ENCODE data around the gene VGF.

The VGF gene

DNA sequence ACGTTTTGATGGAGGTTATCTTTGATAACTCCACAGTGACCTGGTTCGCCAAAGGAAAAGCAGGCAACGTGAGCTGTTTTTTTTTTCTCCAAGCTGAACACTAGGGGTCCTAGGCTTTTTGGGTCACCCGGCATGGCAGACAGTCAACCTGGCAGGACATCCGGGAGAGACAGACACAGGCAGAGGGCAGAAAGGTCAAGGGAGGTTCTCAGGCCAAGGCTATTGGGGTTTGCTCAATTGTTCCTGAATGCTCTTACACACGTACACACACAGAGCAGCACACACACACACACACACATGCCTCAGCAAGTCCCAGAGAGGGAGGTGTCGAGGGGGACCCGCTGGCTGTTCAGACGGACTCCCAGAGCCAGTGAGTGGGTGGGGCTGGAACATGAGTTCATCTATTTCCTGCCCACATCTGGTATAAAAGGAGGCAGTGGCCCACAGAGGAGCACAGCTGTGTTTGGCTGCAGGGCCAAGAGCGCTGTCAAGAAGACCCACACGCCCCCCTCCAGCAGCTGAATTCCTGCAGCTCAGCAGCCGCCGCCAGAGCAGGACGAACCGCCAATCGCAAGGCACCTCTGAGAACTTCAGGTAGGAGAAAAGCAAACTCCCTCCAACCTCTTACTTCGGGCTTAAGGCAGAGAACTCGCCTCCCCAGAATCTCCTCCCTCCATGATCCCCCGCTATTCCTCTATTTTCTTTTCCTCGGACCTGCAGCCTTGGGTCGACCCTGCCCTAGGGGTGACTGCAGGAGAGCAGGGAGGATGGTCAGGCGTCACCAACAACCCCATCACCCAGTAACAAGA is 38.5 kb downstream of the VGF start, which contains the start of gene SERPINE1 (continued):
- TF ChIP-seq, protein P1, sequence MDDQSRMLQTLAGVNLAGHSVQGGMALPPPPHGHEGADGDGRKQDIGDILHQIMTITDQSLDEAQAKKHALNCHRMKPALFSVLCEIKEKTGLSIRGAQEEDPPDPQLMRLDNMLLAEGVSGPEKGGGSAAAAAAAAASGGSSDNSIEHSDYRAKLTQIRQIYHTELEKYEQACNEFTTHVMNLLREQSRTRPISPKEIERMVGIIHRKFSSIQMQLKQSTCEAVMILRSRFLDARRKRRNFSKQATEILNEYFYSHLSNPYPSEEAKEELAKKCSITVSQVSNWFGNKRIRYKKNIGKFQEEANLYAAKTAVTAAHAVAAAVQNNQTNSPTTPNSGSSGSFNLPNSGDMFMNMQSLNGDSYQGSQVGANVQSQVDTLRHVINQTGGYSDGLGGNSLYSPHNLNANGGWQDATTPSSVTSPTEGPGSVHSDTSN (CRISPR knock-in tag; IDR thresholded peaks at IDR 0.05), result no peak
- TF ChIP-seq ZNF146 (tag by site-specific recombination; IDR thresholded peaks at IDR 0.05), result no peak
- no peak for TF ChIP-seq ZNF302 (tag by site-specific recombination; IDR thresholded peaks at IDR 0.05; ENCODE audit: low read depth)
- no peak for TF ChIP-seq ZXDB (tag by site-specific recombination; IDR thresholded peaks at IDR 0.05)
- TF ChIP-seq BCL11A (tag by site-specific recombination; IDR thresholded peaks at IDR 0.05; ENCODE audit: low read depth), result no peak
- TF ChIP-seq, protein P2, sequence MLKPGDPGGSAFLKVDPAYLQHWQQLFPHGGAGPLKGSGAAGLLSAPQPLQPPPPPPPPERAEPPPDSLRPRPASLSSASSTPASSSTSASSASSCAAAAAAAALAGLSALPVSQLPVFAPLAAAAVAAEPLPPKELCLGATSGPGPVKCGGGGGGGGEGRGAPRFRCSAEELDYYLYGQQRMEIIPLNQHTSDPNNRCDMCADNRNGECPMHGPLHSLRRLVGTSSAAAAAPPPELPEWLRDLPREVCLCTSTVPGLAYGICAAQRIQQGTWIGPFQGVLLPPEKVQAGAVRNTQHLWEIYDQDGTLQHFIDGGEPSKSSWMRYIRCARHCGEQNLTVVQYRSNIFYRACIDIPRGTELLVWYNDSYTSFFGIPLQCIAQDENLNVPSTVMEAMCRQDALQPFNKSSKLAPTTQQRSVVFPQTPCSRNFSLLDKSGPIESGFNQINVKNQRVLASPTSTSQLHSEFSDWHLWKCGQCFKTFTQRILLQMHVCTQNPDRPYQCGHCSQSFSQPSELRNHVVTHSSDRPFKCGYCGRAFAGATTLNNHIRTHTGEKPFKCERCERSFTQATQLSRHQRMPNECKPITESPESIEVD (tag by site-specific recombination; IDR thresholded peaks at IDR 0.05), result no peak
- 0 out of 2 replicates have a peak, but pooled peaks have one; percentile 16 for TF ChIP-seq ZNF76 (tag by site-specific recombination; IDR thresholded peaks at IDR 0.05; ENCODE audit: borderline replicate concordance, low read depth)
- no peak for TF ChIP-seq AEBP2 (tag by site-specific recombination; IDR thresholded peaks at IDR 0.05; ENCODE audit: borderline replicate concordance)
- no peak for TF ChIP-seq INSM2 (tag by site-specific recombination; IDR thresholded peaks at IDR 0.05)
- no peak for TF ChIP-seq ZNF629 (tag by site-specific recombination; IDR thresholded peaks at IDR 0.05)
- TF ChIP-seq, protein P3, sequence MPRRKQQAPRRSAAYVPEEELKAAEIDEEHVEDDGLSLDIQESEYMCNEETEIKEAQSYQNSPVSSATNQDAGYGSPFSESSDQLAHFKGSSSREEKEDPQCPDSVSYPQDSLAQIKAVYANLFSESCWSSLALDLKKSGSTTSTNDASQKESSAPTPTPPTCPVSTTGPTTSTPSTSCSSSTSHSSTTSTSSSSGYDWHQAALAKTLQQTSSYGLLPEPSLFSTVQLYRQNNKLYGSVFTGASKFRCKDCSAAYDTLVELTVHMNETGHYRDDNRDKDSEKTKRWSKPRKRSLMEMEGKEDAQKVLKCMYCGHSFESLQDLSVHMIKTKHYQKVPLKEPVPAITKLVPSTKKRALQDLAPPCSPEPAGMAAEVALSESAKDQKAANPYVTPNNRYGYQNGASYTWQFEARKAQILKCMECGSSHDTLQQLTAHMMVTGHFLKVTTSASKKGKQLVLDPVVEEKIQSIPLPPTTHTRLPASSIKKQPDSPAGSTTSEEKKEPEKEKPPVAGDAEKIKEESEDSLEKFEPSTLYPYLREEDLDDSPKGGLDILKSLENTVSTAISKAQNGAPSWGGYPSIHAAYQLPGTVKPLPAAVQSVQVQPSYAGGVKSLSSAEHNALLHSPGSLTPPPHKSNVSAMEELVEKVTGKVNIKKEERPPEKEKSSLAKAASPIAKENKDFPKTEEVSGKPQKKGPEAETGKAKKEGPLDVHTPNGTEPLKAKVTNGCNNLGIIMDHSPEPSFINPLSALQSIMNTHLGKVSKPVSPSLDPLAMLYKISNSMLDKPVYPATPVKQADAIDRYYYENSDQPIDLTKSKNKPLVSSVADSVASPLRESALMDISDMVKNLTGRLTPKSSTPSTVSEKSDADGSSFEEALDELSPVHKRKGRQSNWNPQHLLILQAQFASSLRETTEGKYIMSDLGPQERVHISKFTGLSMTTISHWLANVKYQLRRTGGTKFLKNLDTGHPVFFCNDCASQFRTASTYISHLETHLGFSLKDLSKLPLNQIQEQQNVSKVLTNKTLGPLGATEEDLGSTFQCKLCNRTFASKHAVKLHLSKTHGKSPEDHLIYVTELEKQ (tag by site-specific recombination; IDR thresholded peaks at IDR 0.05; ENCODE audit: borderline replicate concordance), result no peak
- TF ChIP-seq ZNF660 (tag by site-specific recombination; IDR thresholded peaks at IDR 0.05), result no peak; the same call in none of the 2 replicates
- TF ChIP-seq KLF1 (tag by site-specific recombination; IDR thresholded peaks at IDR 0.05), result 0 out of 2 replicates have a peak, but pooled peaks have one; percentile 12
- TF ChIP-seq IKZF3 (tag by site-specific recombination; IDR thresholded peaks at IDR 0.05), result no peak
- no peak for TF ChIP-seq ZNF16 (tag by site-specific recombination; IDR thresholded peaks at IDR 0.05; ENCODE audit: low read depth)
- TF ChIP-seq, protein P4, sequence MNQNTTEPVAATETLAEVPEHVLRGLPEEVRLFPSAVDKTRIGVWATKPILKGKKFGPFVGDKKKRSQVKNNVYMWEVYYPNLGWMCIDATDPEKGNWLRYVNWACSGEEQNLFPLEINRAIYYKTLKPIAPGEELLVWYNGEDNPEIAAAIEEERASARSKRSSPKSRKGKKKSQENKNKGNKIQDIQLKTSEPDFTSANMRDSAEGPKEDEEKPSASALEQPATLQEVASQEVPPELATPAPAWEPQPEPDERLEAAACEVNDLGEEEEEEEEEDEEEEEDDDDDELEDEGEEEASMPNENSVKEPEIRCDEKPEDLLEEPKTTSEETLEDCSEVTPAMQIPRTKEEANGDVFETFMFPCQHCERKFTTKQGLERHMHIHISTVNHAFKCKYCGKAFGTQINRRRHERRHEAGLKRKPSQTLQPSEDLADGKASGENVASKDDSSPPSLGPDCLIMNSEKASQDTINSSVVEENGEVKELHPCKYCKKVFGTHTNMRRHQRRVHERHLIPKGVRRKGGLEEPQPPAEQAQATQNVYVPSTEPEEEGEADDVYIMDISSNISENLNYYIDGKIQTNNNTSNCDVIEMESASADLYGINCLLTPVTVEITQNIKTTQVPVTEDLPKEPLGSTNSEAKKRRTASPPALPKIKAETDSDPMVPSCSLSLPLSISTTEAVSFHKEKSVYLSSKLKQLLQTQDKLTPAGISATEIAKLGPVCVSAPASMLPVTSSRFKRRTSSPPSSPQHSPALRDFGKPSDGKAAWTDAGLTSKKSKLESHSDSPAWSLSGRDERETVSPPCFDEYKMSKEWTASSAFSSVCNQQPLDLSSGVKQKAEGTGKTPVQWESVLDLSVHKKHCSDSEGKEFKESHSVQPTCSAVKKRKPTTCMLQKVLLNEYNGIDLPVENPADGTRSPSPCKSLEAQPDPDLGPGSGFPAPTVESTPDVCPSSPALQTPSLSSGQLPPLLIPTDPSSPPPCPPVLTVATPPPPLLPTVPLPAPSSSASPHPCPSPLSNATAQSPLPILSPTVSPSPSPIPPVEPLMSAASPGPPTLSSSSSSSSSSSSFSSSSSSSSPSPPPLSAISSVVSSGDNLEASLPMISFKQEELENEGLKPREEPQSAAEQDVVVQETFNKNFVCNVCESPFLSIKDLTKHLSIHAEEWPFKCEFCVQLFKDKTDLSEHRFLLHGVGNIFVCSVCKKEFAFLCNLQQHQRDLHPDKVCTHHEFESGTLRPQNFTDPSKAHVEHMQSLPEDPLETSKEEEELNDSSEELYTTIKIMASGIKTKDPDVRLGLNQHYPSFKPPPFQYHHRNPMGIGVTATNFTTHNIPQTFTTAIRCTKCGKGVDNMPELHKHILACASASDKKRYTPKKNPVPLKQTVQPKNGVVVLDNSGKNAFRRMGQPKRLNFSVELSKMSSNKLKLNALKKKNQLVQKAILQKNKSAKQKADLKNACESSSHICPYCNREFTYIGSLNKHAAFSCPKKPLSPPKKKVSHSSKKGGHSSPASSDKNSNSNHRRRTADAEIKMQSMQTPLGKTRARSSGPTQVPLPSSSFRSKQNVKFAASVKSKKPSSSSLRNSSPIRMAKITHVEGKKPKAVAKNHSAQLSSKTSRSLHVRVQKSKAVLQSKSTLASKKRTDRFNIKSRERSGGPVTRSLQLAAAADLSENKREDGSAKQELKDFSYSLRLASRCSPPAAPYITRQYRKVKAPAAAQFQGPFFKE (tag by site-specific recombination; IDR thresholded peaks at IDR 0.05; ENCODE audit: borderline replicate concordance), result no peak
- no peak for TF ChIP-seq SETDB1 (IDR thresholded peaks at IDR 0.05; ENCODE audit: insufficient read length, low read length)
- no peak for TF ChIP-seq ZNF585B (tag by site-specific recombination; IDR thresholded peaks at IDR 0.05)
- no peak for TF ChIP-seq ZNF529 (tag by site-specific recombination; IDR thresholded peaks at IDR 0.05; ENCODE audit: insufficient replicate concordance)
- TF ChIP-seq ZNF211 (tag by site-specific recombination; IDR thresholded peaks at IDR 0.05; ENCODE audit: low read depth), result no peak

Data from HEK293 (cell line).